ENCODE results near the gene FANCB. TPM values are rescaled to one million over a fixed set of nuclear protein-coding genes. Genes with fewer than 3 reads are reported as not detected.
A peak's percentile ranks its signal among the peaks of the same experiment; 100 is the strongest.

Gene FANCB
- 1 to 10 TPM; 1.2 to 1.8 TPM for total RNA-seq
- long read RNA-seq: 0 reads

DNA sequence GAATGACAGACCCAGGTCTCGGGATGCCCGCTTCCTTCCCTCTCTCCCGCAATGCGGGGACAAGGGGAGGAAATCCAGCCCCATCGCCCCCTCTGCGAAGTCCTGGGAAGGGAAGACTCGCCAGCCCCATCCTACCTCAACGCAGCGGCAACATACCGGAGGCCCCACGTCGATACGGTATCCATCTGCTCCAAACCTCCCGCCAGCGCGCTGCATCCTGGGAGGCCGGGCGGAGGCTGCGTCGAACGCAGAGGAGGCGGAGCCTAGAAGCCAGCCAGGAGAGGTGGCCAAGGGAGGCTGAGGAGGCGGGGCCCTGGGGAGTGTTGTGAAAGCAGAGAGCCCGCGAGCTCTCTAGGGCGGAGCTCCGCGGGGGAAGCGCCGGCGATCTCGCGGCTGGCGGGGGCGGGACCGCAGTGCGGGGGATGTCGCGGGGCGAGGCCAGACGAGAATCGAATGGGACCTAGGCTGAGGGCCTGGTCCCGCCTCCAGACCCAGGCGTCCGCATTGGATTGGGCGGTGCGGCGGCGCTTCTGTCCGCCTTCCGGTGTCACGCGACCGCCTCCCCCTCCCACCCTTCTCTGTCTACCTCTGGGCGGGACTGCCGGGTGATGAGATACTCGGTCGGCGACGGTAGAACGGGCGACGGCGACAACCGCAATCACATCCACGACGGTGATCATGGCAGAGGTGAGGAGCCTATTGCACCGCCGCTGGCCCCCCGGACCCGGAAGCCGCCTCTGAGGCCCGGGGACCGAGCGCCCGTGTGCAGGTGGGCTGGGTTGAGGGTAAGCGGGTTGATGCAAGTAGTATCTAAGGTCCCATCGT is at the start of gene FANCB, which contains the start of gene MOSPD2:
FANCB (minus strand) TSS at position 219 of the 825 bp plus-strand sequence. CDS start 7,559 bp downstream, outside the sequence.
MOSPD2 (plus strand) TSS at position 571 of the 825 bp plus-strand sequence; CDS start at position 679, 108 bp downstream.
- intact Hi-C loops (cut with DNase I, micrococcal nuclease): no loop called here
- peak; percentile 94 for DNase-seq
- ATAC-seq: peak; percentile 96

- no peak for DNase-seq
- ATAC-seq: no peak
- intact Hi-C loops (cut with DNase I, micrococcal nuclease): no loop called here
Measured at GRCh38 chrX:14922437-14922836, 49.6 kb upstream of the FANCB start.

GRCh38 chrX:14920196-14920595 is 47.3 kb upstream of the FANCB start:
- no peak for ATAC-seq
- intact Hi-C loops (cut with DNase I, micrococcal nuclease): no loop called here
- no peak for DNase-seq

- ATAC-seq: no peak
- DNase-seq: no peak
- intact Hi-C loops (cut with DNase I, micrococcal nuclease): no loop called here
Measured at GRCh38 chrX:14919407-14919806, 46.5 kb upstream of the FANCB start.

DNA sequence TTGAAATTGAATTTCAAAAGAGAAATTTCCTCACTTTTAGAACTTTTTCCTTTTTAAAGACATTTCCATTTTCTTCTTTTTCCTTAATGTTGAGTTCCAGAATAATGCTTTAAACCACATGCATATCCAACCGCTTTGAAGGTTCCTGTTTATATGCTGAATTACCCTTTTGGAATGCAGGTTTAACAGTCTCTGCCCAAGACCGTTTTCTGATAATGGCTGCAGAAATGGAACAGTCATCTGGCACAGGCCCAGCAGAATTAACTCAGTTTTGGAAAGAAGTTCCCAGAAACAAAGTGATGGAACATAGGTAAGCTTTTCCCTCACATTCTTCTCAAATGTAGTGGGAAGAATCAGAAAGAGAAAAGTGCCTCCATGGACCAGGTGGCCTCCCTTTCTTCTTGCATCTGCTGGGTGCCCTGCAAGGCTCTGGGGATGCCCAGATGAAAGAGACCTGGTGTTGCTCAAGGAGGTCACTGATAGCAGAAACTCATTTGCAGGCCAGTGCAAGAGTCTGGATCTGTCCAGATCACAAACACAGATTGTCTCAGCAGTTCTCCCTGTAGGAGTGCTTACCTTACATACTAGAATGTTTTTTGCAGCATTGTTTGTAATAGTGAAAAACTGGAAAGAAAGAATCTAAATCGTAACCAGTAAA is 43.3 kb upstream of the FANCB start:
- no peak for ATAC-seq
- intact Hi-C loops (cut with DNase I, micrococcal nuclease): no loop called here

DNA sequence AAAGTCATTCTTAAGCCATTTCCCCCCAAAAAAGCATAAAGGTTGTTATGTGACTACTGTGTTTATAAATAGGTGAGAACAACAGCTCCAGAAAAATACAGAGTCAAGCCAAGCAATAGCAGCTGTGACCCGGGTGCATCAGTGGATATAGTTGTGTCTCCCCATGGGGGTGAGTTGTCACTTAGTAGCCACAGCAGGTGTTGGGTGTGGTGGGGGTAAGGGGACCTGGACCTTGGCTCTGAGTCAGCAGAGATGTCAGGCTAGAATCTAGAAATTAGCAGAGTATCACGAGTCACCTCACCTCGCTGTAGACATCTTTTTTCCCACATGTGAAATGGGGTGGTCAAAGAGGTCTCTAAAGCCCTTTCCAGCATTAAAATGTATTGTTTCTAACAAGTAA is 42.7 kb upstream of the FANCB start:
- DNase-seq: no peak
- no peak for ATAC-seq
- intact Hi-C loops (cut with DNase I, micrococcal nuclease): no loop called here

More for the DNA sequence above, 43.3 kb upstream of the FANCB start:
- DNase-seq: no peak

GRCh38 chrX:14913241-14913640 is 40.4 kb upstream of the FANCB start:
- no peak for DNase-seq
- intact Hi-C loops (cut with DNase I, micrococcal nuclease): no loop called here

GRCh38 chrX:14903891-14904290 is 31.0 kb upstream of the FANCB start:
- intact Hi-C loops (cut with DNase I, micrococcal nuclease): no loop called here
- DNase-seq: no peak
- no peak for ATAC-seq

More at GRCh38 chrX:14913241-14913640, 40.4 kb upstream of the FANCB start:
- no peak for ATAC-seq

- DNase-seq (no peak), ATAC-seq (no peak)
- intact Hi-C loops (cut with DNase I, micrococcal nuclease): no loop called here
Measured at GRCh38 chrX:14902537-14902936, 29.7 kb upstream of the FANCB start.

GRCh38 chrX:14899607-14900006 is 26.7 kb upstream of the FANCB start:
- intact Hi-C loops (cut with DNase I, micrococcal nuclease): no loop called here
- no peak for ATAC-seq
- no peak for DNase-seq

DNA sequence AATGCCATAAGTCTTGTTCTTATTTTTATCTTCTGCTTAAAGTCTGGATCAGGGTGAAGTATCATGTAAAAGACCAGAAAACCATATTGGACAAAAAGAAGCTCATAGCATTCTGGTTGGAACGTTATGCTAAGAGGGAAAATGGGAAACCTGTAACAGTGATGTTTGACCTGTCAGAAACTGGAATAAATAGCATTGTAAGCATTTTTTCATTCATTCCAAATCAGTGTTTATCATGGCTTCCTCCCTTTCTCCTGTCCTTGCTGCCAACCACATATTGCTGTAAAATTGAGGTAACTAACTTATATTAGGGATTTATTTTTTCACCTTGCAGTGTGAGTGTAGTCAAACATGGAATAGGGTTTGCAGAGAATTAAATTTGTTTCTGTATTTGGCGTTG is 24.2 kb upstream of the FANCB start:
- ATAC-seq (no peak), DNase-seq (no peak)
- intact Hi-C loops (cut with DNase I, micrococcal nuclease): no loop called here

DNA sequence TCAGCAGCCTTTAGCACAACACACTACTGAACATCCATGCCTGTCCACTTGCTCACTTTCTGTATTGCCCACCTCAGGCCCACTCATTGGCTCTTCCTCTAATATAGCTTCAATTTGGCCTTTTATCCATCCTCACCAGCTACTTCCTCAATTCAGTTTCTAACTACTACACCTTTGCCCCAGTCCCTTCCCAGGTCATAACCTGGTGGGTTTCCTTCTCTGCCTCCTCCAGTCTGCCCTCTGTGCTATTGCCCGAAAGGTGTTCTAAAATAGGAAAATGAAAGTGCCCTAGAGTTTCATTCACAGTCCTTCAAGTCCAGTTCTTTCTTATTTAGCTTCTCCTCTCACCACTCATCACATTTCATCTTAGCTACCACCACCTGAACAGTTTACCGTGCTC is 23.4 kb upstream of the FANCB start:
- intact Hi-C loops (cut with DNase I, micrococcal nuclease): no loop called here
- DNase-seq (no peak), ATAC-seq (no peak)

DNA sequence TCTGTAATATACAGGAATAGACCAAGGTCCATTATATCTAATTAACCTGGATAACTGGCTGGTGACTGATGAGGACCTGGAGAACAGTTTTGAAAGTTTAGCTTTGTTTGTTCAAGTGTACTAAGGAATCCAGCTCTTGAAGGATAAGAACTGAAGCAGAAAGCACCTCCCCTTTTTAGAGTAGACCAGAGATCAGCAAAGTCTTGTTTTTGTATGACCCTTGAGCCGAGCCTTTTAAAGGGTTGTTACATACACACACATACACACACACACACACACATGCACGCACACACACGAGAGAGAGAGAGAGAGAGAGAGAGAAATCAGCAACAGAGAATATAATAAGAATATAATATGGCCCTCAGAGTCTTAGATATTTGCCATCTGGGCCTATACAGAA is 13.4 kb upstream of the FANCB start:
- DNase-seq (no peak), ATAC-seq (no peak)
- intact Hi-C loops (cut with DNase I, micrococcal nuclease): no loop called here

GRCh38 chrX:14884714-14885113 is 11.8 kb upstream of the FANCB start:
- intact Hi-C loops (cut with DNase I, micrococcal nuclease): no loop called here
- DNase-seq (no peak), ATAC-seq (no peak)

- no peak for DNase-seq
- intact Hi-C loops (cut with DNase I, micrococcal nuclease): no loop called here
- ATAC-seq: no peak
Measured at GRCh38 chrX:14883826-14884225, 11.0 kb upstream of the FANCB start.

- no peak for DNase-seq
- intact Hi-C loops (cut with DNase I, micrococcal nuclease): no loop called here
- no peak for ATAC-seq
Measured at GRCh38 chrX:14875624-14876023, 2.8 kb upstream of the FANCB start.

DNA sequence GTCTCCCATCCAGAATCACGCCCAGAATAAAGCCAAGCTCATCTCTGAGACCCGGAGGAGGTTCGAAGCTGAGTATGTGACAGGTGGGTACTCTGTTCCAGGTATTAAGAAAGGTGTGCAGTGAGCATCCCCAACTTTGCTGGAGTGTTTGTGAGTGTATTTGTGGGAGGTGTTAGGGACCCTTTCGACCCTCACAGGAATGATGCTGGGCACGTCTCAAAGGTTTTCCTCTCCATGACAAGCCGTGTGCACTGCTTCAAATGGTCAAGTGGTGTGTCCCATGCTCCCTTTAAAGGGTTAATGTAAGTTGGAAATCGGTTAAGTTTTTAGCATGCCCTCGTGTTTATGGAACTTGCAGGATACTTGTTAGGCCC is 794 bp upstream of the FANCB start:
- intact Hi-C loops (cut with DNase I, micrococcal nuclease): no loop called here
- ATAC-seq (no peak), DNase-seq (no peak)

- no peak for DNase-seq
- no peak for ATAC-seq
- intact Hi-C loops (cut with DNase I, micrococcal nuclease): no loop called here
Measured at GRCh38 chrX:14872355-14872754, 514 bp downstream of the FANCB start.

- ATAC-seq: no peak
- intact Hi-C loops (cut with DNase I, micrococcal nuclease): no loop called here
- DNase-seq: no peak
Measured at GRCh38 chrX:14871767-14872166, 1.1 kb downstream of the FANCB start.

DNA sequence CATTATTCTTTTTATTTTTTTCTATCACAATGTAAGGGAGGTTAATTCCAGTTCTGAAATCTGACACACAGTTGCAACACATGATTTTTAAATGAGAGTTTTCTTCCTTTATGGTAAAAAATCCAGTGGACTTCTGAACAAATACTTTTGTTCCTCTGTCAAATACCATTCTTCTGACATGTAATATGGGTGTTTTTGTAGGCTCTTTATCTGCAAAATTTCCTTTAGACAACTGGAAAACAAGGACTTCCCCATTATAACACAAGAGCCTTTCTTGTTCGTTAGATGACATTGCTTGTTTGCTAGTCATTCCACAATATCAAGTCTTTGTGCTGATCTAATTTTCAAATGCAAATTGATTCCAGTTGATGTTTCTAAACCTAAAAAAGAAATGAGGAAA is 7.7 kb downstream of the FANCB start:
- intact Hi-C loops (cut with DNase I, micrococcal nuclease): no loop called here
- DNase-seq (no peak), ATAC-seq (no peak)

Measured in left colon (tissue), 2 donors.